B cell (primary cell): ENCODE measurements around the gene DNM2. TPM values are rescaled to one million over a fixed set of nuclear protein-coding genes. Genes with fewer than 3 reads are reported as not detected.
A peak's percentile ranks its signal among the peaks of the same experiment; 100 is the strongest.

Experiments used
- ATAC-seq: fragments of 200-7000 bp; cut with Tn5 transposase; one replicate; pipeline ENCODE4 v1.10.0; 2021; ENCODE audit warnings: low read depth, mild to moderate bottlenecking, moderate number of reproducible peaks, moderate library complexity
- CTCF ChIA-PET: fragments of 350-600 bp; sonication (Branson Sonifier 250); formaldehyde crosslinking; loops from one replicate; lab custom pipeline; 2021; ENCODE audit warnings: antibody characterized with exemption, inconsistent platforms; lab: Charles Lee
- POLR2A ChIA-PET: fragments of 350-600 bp; sonication (Branson Sonifier 250); formaldehyde crosslinking; loops from one replicate; lab custom pipeline; 2021; ENCODE audit warnings: antibody characterized with exemption; lab: Charles Lee
- DNase-seq: peaks from one replicate; pipeline ENCODE4 v3.0.0; 2013
- H2AFZ ChIP-seq: 2 replicates; pipeline ENCODE4 v1.6.1; 2012; ENCODE audit warnings: mild to moderate bottlenecking, low read depth, low read length; ENCODE audit not compliant: insufficient read depth, poor library complexity, severe bottlenecking
- H3K27ac ChIP-seq, 2 donors: 1 replicate in 1 of 2; 2 replicates in 1 of 2; pipeline ENCODE4 v1.5.1; 2012 to 2013; ENCODE audit warnings: low read length in 2 of 2, mild to moderate bottlenecking in 2 of 2, moderate library complexity in 1 of 2
- H3K27me3 ChIP-seq, 4 experiments: fragments of 200-600 bp in 1 of 4; sonication (generic) in 1 of 4; replicated peaks in 1 of 4; 1 replicate in 2 of 4; 2 replicates in 2 of 4; pipeline versions ENCODE4 v1.6.1 to v1.7.0; 2013 to 2016; ENCODE audit warnings: low read length in 3 of 4, mild to moderate bottlenecking in 2 of 4, mixed read lengths in 1 of 4, moderate library complexity in 1 of 4; ENCODE audit not compliant: insufficient read depth in 4 of 4, control insufficient read depth in 3 of 4; ENCODE audit errors: control extremely low read depth in 1 of 4
- H3K36me3 ChIP-seq, 2 experiments: replicated peaks in 1 of 2; 1 replicate in 1 of 2; 2 replicates in 1 of 2; pipeline versions ENCODE4 v1.6.1 to v1.7.1; 2013; ENCODE audit warnings: low read length in 1 of 2; ENCODE audit not compliant: insufficient read depth in 2 of 2, control insufficient read depth in 1 of 2; ENCODE audit errors: control extremely low read depth in 1 of 2, extremely low read depth in 1 of 2
- H3K4me1 ChIP-seq, 2 donors: fragments of 200-600 bp in 1 of 2; sonication (generic) in 1 of 2; 1 replicate in 1 of 2; 2 replicates in 1 of 2; pipeline versions ENCODE4 v1.5.1 to v1.6.1; 2013 to 2017; ENCODE audit warnings: low read length in 2 of 2; ENCODE audit not compliant: control insufficient read depth in 2 of 2, insufficient read depth in 2 of 2
- H3K4me2 ChIP-seq: replicated peaks from 2 replicates; pipeline ENCODE3; 2012; ENCODE audit warnings: mild to moderate bottlenecking, low read depth, low read length; ENCODE audit not compliant: poor library complexity, severe bottlenecking
- H3K4me3 ChIP-seq, 5 experiments: fragments of 200-600 bp in 1 of 5; sonication (generic) in 1 of 5; 1 replicate in 3 of 5; 2 replicates in 2 of 5; pipeline versions ENCODE4 v1.5.1 to v1.7.0; 2011 to 2016; ENCODE audit warnings: low read length in 4 of 5, mild to moderate bottlenecking in 4 of 5, low read depth in 2 of 5, control low read depth in 1 of 5, moderate library complexity in 1 of 5; ENCODE audit not compliant: insufficient read depth in 1 of 5; ENCODE audit errors: control extremely low read depth in 1 of 5, extremely low read depth in 1 of 5
- H3K79me2 ChIP-seq: fragments of 200-600 bp; sonication (generic); one replicate; pipeline ENCODE4 v1.6.0; 2016; ENCODE audit warnings: low read length; ENCODE audit not compliant: control insufficient read depth, insufficient read depth
- H3K9ac ChIP-seq: fragments of 200-600 bp; sonication (generic); 2 replicates; pipeline ENCODE4 v1.6.1; 2017; ENCODE audit warnings: mild to moderate bottlenecking, low read length, moderate library complexity
- H3K9me3 ChIP-seq, 3 donors: one replicate each; pipeline versions ENCODE4 v1.6.1 to v1.7.1; 2013; ENCODE audit warnings: low read length in 2 of 3; ENCODE audit not compliant: control insufficient read depth in 2 of 3, insufficient read depth in 1 of 3; ENCODE audit errors: control extremely low read depth in 1 of 3
- H4K20me1 ChIP-seq: 2 replicates; pipeline ENCODE4 v1.6.0; 2012; ENCODE audit warnings: mild to moderate bottlenecking, low read length; ENCODE audit not compliant: insufficient read depth, control insufficient read depth, poor library complexity, severe bottlenecking
- H3K27ac Mint-ChIP-seq: one replicate; pipeline ENCODE4 v1.8.0; 2021; ENCODE audit warnings: mixed read lengths
- H3K27me3 Mint-ChIP-seq: one replicate; pipeline ENCODE4 v1.8.0; 2021; ENCODE audit warnings: mixed read lengths
- H3K4me1 Mint-ChIP-seq: one replicate; pipeline ENCODE4 v1.8.0; 2021; ENCODE audit warnings: mixed read lengths
- H3K4me3 Mint-ChIP-seq: one replicate; pipeline ENCODE4 v1.8.0; 2021; ENCODE audit warnings: mixed read lengths
- H3K9me3 Mint-ChIP-seq: one replicate; pipeline ENCODE4 v1.8.0; 2022; ENCODE audit warnings: mixed read lengths; ENCODE audit not compliant: insufficient read depth
- CTCF ChIP-seq: fragments of 200-600 bp; IDR thresholded peaks from one replicate; pipeline ENCODE4 v1.8.0; 2022; ENCODE audit warnings: antibody characterized with exemption, mild to moderate bottlenecking
- EZH2 ChIP-seq: IDR thresholded peaks from 2 replicates; pipeline ENCODE4 v1.6.1; 2012; ENCODE audit warnings: borderline replicate concordance, low read depth, mild to moderate bottlenecking, moderate library complexity, low read length; ENCODE audit not compliant: insufficient read depth, poor library complexity, severe bottlenecking
- WGBS: methylation state at CpG from one replicate; pipeline ENCODE4 v1.1.5; 2013; ENCODE audit warnings: missing lambda C conversion rate; ENCODE audit not compliant: insufficient coverage; 5-methylcytosine and 5-hydroxymethylcytosine counted together
- intact Hi-C: fragments of 100-400 bp; cut with micrococcal nuclease; formaldehyde crosslinking; loops from one replicate; pipeline ENCODE4 v1.10.0; 2022
- polyA plus RNA-seq: library from polyadenylated mRNA; depleted of rRNA; stranded (reverse); fragments of >200 nt; gene quantifications from 2 replicates; pipeline ENCODE4 v1.2.3, GENCODE V29; 2012
- total RNA-seq, 2 donors: library from RNA; stranded (reverse); fragments of 120-200 nt in 1 of 2; gene quantifications; 1 replicate in 1 of 2; 2 replicates in 1 of 2; pipeline versions ENCODE4 v1.2.3 to v1.2.4, GENCODE V29; 2013 to 2022

The DNM2 gene
- total and polyA plus RNA-seq, 2 donors (not counting 1 experiment from before 2014, with no cell fraction given), result 163 to 353 TPM

GRCh38 chr19:10871711-10872545 lies 154.0 kb downstream of the DNM2 start:
- POLR2A ChIA-PET, result interaction anchor here (0.6 to 2.3 kb wide), 4 partner anchors 36 to 155 kb away, joined by 3 to 8 read pairs (median 4); partner anchors contain the start of gene TMED1
- no peaks in the 10 kb centered on the region for H3K9me3 Mint-ChIP-seq

More at GRCh38 chr19:10871711-10872545, 154.0 kb downstream of the DNM2 start:
- ATAC-seq (no peak), DNase-seq (peak; percentile 69)
- WGBS, result under 1% methylated on average over 87 of the region's 90 CpGs
- no peak for TF ChIP-seq EZH2
- TF ChIP-seq CTCF, result no peak
- H3K27me3 ChIP-seq, result no peaks in the 10 kb centered on the region
- H3K79me2 ChIP-seq, result peaks cover 61% of the 10 kb centered on the region
- CTCF ChIA-PET, result interaction anchor here (0.6 to 2.3 kb wide), 11 partner anchors 8 to 164 kb away, joined by 3 to 10 read pairs (median 4); partner anchors contain the start of genes DNM2 and TMED1
- peak overlapping the region; percentile 95 for H3K4me2 ChIP-seq
- Mint-ChIP-seq H3K4me1 (peaks cover 48% of the 10 kb centered on the region), H3K27me3 (no peaks in the 10 kb centered on the region), H3K27ac (peak overlapping the region; percentile 26), H3K4me3 (peak overlapping the region; percentile 86)
- H3K4me3 ChIP-seq, result peak overlapping the region in 4 of 5 experiments; percentile 55 to 79 (median 69)
- no peaks in the 10 kb centered on the region for H3K9me3 ChIP-seq
- H3K36me3 ChIP-seq, result peaks cover 0 to 1% of the 10 kb centered on the region in 2 experiments
- H2AFZ ChIP-seq, result peak overlapping the region; percentile 85
- peaks cover 11% of the 10 kb centered on the region for H4K20me1 ChIP-seq
- H3K4me1 ChIP-seq, result peaks cover 40 to 54% of the 10 kb centered on the region in 2 donors
- intact Hi-C loops, result loop anchor here (1.0 to 10.0 kb wide), 6 partner anchors 36 to 303 kb away; partner anchors contain the start of genes ILF3, SPC24, TIMM29 and TMED1
- H3K27ac ChIP-seq, result peak overlapping the region in 1 of 2 donors; percentile 48
- H3K9ac ChIP-seq, result peak overlapping the region; percentile 82
